GM18873 (cell line): ENCODE data around the gene FHIT.

Experiments
- ATAC-seq: cut with Tn5 transposase; IDR thresholded peaks from one replicate; pipeline ENCODE4 v1.9.1; 2021; ENCODE audit warnings: mild to moderate bottlenecking, moderate library complexity, moderate number of reproducible peaks; ENCODE audit not compliant: unreplicated experiment, low FRiP score

The FHIT gene

DNA sequence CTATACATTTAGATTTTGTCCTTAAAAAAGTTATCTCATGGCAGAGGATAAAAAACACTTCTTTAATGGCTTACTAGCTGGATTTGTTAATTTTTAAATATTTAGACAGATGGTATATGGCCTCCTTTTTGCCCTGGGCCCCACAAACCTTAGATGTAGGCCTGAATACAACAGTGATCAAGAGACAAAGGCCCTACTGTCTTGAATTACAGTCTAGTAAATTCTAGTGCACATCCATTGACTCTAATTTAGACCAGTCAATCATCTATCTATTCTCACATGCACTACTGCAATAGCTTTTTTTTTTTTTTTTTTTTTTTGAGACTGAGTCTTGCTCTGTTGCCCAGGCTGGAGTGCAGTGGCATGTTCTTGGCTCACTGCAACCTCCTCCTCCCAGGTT lies 452.8 kb downstream of the FHIT start:
- no peak for ATAC-seq

DNA sequence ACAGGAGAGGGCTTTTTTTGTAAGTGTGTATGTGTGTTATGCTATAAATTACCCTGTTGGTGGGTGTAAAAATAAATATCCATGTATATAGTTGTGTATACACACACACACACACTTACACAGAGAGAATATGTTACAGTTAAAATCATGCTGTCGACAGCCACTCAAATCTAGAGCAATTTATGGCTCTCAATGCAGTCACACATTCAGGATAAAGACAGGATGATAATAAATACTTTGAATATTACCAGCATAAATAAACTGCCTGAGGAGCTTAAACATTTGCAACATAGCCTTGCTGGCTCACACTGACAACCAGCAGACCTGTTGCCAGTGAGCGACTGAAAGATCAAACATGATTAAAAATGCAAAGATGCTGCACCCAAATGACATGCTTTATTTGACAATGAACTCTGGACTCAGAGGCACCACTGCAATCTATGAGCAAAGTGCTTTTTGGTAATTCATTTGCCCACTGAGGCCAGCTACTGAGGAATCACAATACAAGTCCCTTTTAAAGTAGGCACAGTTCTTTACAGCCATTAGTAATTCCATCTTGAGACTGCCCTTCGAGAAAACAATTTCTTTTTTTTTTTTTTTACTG lies 458.9 kb downstream of the FHIT start:
- no peak for ATAC-seq

DNA sequence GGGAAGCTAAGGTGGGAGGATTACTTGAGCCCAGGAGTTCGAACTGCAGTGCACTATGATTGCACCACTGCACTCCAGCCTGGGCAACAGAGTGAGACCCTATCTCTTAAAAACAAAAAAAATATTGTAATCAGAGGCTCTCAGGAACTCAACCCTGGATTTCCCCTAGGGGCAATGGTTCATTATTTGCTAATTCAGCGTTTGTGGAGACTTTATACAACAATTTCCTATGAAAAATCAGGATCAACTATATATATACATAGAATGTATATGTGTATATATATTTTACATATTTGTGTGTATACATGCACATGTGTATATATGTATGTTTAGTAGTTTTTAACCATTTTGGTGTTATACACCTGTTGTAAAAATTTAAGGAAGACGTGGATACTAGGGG lies 463.1 kb downstream of the FHIT start:
- ATAC-seq: no peak

DNA sequence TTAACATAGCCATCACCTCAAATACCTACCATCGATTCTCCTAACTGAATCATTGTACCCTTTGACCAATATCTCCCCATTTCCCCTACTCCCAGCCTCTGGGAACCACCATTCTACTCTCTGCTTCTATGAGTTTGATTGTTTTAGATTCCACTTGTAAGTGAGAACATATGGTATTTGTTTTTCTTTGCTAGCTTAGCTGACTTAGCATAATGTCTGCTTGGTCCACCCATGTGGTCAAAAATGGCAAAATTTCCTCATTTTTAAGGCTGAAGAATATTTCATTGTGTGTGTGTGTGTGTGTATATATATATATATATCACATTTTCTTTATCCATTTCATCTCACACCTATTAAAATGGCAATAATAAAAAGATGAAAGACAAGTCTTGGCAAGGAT lies 469.3 kb downstream of the FHIT start:
- ATAC-seq: no peak

DNA sequence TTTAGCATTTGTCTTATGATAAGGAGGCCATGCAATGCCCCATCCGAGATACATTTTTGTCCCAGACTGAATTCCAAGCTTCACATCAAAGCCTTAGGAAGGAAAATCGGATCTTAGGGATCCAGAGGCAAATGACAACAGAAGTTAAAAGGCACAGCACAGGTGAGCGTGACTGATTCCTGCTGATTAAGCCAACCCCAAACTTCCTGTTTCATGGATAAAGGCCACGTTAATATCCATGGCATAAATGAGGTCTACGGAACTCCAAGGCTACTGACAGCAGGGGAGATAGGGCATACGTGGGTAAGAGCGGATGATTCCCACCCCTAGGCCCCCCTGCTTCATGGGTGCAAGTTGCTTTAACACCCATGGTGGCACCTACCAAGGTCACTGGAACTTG lies 471.6 kb downstream of the FHIT start:
- ATAC-seq: no peak

DNA sequence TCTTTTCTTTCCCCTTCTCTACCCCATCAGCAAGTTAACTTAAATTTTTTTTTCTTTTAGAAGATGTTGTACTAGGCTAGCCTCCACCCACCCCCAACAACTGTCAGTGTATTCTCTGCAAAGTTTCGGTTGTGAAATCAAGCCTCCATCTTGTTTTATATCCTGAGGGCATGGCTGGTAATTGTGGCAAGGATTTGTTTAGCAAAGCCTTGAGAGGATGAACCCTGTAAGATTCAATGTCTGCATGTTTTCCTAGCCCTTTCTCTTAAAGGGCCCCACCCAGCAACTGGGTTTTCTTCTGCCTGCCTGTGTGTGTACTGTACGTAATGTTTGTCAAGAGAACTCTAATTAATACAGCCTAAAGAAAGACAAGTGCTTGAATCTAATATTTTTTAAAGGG lies 475.3 kb downstream of the FHIT start:
- no peak for ATAC-seq

DNA sequence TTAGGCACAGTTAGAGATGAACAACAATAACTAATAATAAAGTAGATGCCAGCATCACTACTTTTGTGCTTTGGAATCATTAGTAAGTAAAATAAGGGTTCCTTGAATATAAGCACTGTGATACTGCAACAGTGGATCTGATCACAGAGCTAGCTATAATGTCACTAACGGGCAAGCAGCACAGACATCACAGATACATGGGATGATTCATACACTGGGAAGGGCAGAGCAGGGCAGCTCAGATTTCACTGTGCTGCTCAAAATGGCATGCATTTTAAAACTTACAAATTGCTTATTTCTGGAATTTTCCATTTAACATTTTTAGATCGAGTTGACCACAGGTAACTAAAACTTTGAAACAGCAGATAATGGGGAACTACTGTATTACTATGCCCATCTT lies 476.6 kb downstream of the FHIT start:
- no peak for ATAC-seq

DNA sequence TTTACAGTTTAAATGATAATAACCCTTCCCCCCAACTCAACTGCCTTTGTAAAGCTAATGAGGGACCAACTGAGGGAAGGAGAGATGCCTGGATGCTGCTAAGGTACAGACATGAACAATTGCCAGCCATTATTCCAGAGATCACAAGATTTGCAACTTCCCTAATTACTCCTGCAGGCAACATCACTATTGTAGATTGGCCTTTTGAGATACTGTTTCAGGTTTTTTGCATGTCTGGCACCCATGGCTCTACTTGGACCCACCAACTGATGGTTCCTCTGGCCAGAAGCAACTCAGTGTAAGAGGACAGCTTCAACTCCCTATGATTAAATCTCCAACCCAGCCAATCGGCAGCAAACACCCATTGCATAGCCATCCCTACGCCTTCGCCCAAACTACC lies 478.7 kb downstream of the FHIT start:
- no peak for ATAC-seq

DNA sequence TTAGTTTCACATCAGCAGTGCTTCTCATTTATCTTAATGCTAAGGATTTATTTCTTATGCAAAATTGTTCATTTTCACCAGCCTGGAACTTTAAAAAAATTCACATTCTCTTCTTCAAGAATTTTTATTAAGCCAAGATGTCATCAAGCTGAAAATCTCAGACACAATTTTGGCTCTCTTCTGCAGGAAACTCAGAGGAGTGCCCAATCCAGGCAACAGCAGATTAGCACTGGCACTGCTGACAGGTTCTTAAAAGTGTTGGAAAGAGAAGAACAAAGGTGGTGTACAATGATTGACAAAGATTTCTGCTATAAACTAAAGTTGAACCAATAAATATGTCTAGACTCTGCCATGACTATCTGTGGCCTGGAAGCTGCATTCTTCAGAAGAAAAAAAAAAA lies 479.5 kb downstream of the FHIT start:
- ATAC-seq: no peak

DNA sequence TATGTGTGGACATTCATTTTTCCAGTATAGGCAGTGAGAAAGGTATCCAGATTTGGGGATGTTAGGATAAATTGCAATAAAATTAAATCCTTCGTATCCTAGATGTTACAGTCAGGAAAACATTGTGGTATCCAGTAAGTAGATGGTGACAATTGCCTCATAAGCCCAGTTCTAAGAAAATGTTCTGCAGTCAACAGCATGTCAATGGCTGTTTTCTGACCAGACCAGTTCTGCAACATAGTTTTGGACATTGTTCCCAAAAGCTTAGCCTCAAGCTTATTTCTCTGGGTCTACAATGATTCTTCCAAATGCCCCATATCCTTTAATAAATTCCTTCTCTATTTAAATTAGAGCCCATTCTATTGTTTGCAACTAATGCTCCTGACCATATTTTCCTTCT lies 480.7 kb downstream of the FHIT start:
- ATAC-seq: no peak

DNA sequence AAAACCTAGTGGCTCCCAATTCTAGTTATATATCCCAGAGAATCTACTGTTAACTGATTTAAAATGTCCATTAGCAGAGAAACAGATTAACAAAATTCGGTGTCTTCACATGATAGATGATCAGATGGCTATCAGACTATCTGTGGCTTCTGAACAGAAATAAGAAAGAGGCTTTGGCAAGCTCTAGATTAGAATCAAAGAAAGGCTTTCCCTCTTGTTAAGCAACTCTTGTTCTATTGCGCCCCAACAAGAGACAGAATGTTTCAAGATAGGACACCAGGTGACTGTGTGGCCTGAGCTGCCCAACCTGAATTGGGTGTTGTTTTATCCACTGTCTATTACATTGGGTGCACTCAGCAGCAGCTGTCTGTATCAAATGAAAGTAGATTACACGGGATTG lies 483.7 kb downstream of the FHIT start:
- no peak for ATAC-seq

DNA sequence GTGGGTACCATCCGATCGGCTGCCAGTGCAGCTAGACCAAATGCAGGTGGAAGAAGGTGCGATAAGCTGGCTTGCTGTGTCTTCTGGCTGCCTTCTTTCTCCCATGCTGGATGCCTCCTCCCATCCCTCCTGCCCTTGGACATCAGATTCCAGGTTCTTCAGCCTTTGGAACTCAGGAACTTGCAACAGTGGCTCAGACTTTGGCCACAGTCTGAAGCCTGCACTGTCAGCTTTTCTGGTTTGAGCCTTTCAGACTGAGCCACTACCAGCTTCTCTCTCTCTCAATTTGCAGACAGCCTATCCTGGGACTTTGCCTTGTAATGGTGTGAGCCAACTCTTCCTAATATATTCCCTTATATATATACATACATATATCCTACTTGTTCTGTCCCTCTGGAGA lies 485.5 kb downstream of the FHIT start:
- ATAC-seq: no peak

DNA sequence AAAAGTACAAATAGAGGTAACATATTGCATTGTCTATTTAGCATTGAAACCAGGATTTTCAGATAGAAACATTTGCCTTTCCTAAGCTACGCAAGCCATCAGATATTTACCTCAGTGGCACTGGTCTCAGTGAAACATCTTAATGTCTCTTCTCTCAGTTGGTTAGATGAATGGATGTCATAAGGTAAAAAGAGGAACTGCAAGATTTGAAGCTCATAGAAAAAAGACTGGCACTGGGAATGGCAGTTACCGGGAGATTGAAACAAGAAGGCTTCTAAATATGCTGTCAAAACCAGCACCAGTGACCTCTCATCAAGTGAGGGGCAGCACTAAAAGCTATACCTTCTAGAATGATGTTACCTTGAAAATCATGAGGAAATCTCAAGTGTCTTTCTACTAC lies 486.4 kb downstream of the FHIT start:
- ATAC-seq: no peak

DNA sequence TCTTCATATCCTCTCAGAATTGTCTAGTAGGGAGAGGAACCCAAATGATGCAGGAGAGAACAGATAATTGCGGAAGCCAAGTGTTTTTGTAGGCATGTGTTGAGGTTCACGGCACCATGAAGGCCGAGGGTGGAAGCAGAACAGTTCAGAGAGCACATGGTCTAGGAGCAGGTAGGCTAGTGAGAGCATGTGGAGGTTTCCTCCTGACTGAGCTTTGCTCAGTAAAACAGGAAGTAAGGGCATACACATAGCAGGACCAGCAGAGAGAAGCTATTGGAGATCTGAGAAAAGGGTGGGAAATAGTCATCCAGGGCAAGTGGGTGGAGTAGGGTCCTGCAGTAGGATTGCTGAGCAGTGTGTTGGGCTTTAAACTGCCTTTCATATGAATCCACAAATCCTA lies 491.1 kb downstream of the FHIT start:
- no peak for ATAC-seq

DNA sequence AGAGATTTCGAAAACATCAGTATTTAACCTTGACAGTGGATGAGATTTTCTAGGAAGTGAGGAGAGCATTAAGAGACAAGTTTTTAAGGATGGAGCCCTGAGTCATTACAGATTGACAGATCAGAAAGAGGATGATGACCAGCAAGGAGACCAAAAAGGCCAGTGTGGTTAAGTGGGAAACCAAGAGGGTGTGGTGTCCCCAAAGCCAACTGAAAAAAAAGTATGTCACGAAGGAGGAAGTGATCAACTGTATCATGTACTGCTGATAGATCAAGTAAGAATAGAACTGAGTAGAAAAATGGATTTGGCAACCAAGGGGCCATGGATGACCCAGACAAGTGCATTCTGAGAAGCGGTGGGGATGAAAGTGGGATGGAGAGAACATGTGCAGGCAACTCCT lies 491.8 kb downstream of the FHIT start:
- no peak for ATAC-seq

DNA sequence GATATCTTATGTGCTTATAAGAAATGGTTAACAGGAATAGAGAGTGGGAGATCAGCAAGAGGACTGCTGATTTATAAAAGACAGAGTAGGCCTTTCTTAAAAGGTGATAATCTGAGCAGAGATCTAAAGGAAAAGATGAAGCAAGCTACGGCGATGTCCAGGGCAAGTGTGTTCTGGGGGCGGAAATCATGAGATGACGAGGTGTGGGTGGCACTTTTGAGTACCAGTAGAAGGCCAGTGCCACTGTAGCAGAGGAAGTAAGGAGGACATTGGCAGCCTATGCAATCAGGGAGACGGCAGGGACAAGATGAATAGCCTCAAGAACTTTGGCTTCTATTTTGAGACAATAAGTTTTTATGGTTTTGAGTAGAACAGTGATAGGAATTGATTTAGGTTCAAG lies 492.4 kb downstream of the FHIT start:
- ATAC-seq: no peak

DNA sequence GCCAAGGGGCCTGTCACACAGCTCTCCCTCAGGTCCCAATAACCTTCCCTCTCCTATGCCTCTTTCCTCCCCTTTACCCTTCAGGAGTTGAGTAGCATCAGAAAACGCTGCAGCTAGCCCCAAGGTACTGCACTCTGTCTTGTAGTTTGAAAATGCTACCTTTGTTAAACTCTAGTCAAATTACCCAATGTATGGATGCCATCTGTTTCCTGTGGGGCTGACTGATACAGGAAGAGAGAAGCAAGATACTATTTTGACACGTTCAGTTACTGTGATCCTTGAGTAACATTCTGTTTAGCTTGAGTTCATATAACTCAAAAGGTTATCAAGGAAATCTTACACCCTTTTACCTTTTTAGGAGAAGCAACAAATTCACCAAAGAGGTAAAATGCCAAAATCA lies 493.1 kb downstream of the FHIT start:
- no peak for ATAC-seq

DNA sequence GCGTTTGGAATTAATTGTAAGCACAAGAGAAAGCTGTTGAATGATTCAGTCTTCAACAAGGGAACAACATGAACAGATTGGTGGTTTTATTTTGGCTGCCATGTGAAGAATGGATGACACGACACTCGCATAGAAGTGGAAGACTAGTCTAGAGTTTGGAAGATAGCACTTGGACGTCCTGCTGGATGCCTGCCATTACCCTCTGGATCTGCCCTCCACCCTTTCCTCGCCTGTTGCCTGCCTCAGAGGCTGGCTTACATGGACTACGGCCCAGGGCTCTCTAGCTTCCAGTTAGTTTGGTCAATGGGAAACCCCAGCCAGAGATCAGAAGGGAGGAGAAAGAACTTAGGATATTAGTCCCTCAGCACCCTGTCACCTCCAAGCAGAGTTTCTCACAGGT lies 493.5 kb downstream of the FHIT start:
- ATAC-seq: no peak

DNA sequence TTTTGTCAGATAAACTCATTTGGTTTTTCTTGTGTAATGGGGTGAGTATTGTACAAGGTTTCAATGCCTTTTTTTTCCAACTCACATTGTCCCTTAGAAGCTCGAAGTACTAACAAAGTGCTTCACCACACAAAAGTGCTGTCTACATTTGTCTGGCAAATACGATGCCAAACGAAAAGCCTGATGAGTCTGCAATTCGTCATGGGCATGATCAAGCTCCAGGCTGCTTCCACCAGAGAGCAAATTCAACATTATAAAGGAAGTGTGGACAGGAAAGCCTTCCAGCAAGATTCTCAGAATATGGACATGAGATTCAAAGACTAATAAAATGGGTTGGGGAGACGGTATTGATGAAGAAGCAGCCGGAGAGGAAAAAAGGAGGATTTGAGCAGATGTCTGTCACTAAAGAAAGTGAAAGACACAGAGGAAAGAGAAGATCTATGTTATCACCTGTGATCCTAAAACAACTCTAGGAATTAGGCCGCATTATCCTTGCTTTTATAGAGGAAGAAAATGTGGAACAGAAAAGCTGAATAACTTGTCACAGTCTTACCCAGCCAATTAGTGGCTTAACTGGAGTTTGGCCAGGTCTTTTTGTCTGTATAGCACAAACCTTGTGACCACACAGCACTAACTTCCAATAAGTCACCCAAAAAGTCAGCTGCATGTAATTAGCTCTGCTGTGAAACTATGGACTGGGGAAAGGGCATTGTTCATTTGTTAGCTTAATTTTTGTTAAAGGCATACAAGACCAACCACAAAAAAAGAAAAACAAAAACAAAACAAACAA lies 494.8 kb downstream of the FHIT start:
- no peak for ATAC-seq

DNA sequence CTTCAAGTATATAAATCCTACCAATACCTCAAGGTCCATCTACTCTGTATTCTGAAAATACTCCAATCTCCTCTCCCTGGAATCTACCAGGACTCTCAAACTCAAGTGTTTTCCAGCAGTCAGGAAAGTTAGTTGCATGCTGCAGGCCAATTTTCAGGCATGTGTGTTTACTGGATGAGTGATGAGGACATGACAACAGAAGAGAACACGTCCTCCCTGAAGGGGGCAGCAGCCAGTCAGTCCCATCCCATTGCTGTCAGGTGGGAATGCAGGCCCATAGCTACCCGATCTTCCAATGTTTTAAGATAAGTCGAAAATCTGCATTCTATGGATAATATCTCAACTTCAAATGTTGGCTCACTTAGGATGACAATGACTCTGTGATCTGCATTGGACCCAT lies 496.2 kb downstream of the FHIT start:
- ATAC-seq: no peak

DNA sequence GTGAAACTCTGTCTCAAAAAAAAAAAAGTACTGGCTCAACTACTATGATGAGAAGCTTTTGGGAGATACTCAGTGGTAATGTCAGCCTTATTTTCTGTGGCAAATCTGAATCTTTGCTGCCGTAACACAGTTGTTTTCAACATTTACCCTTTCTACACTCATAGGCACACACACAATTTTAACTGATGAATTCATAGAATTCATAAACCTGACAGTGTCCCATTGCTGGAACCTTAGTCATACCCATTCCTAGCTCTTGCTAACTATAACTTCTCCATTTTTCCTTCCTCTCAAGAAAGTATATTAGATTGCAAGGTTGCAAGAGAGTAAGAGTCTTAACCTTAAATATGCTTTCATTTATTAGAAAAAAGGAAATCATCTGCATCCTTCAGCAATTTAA lies 496.6 kb downstream of the FHIT start:
- ATAC-seq: no peak

DNA sequence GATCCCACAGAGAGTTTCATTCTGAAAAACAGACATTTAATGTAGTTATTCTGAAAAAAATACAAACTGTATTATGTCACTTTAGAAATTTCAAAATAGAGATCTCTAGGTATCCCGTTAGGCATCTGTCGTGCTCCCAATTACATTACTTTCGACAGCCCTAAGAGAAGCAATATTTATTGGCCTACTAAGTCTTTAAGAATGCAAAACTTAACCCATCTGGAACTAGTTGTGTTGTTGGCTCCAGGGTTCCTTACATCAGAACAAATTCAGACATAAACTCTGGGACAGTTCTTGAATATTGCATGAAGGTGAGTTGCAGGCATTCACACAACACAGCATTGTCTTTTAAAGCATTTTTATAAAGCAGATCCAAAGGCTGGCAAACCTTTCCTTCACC lies 498.4 kb downstream of the FHIT start:
- no peak for ATAC-seq
